Ishikawa (cell line): Measurements from ENCODE around the gene MOB3B.

Source experiments
- CEBPB ChIP-seq: IDR thresholded peaks from 2 replicates; pipeline ENCODE4 v1.6.1; 2012
- CREB1 ChIP-seq: IDR thresholded peaks from 2 replicates; pipeline ENCODE4 v1.6.1; 2012; ENCODE audit warnings: low read depth
- EGR1 ChIP-seq: IDR thresholded peaks from 2 replicates; pipeline ENCODE4 v1.6.1; 2012
- EP300 ChIP-seq: IDR thresholded peaks from 2 replicates; pipeline ENCODE4 v1.6.1; 2012; ENCODE audit warnings: borderline replicate concordance
- FOXM1 ChIP-seq: IDR thresholded peaks from 2 replicates; pipeline ENCODE4 v1.6.1; 2012; ENCODE audit warnings: low read depth, borderline replicate concordance
- MAX ChIP-seq: IDR thresholded peaks from 2 replicates; pipeline ENCODE4 v1.6.1; 2012
- NFIC ChIP-seq: IDR thresholded peaks from 2 replicates; pipeline ENCODE4 v1.6.1; 2012
- RAD21 ChIP-seq: IDR thresholded peaks from 2 replicates; pipeline ENCODE4 v1.6.1; 2012; ENCODE audit warnings: low read depth
- REST ChIP-seq: IDR thresholded peaks from 2 replicates; pipeline ENCODE4 v1.6.1; 2012; ENCODE audit warnings: low read depth, mild to moderate bottlenecking
- TAF1 ChIP-seq: IDR thresholded peaks from 2 replicates; pipeline ENCODE4 v1.6.1; 2012; ENCODE audit warnings: low read depth, mild to moderate bottlenecking
- TCF12 ChIP-seq: IDR thresholded peaks from 2 replicates; pipeline ENCODE4 v1.6.1; 2012; ENCODE audit warnings: low read depth
- TEAD4 ChIP-seq: IDR thresholded peaks from 2 replicates; pipeline ENCODE4 v1.6.1; 2012
- YY1 ChIP-seq: IDR thresholded peaks from 2 replicates; pipeline ENCODE4 v1.6.1; 2012; ENCODE audit warnings: low read depth
- ZBTB7A ChIP-seq: IDR thresholded peaks from 2 replicates; pipeline ENCODE4 v1.6.1; 2012; ENCODE audit warnings: low read depth
- TF ChIP-seq, protein P1 (sequence below): IDR thresholded peaks from 2 replicates; pipeline ENCODE4 v1.6.1; 2012

Gene MOB3B

GRCh38 chr9:27396495-27396894 is 133.1 kb downstream of the MOB3B start:
- no peak for TF ChIP-seq CEBPB
- TF ChIP-seq CREB1 = no peak

GRCh38 chr9:27395484-27395921 is 134.1 kb downstream of the MOB3B start:
- TF ChIP-seq FOXM1 (no peak), YY1 (no peak), TAF1 (no peak), NFIC (no peak), TEAD4 (no peak), CEBPB (no peak), TCF12 (no peak), CREB1 (no peak), REST (no peak), MAX (no peak), ZBTB7A (no peak), EP300 (no peak), EGR1 (no peak), RAD21 (no peak)
- TF ChIP-seq, protein P1, sequence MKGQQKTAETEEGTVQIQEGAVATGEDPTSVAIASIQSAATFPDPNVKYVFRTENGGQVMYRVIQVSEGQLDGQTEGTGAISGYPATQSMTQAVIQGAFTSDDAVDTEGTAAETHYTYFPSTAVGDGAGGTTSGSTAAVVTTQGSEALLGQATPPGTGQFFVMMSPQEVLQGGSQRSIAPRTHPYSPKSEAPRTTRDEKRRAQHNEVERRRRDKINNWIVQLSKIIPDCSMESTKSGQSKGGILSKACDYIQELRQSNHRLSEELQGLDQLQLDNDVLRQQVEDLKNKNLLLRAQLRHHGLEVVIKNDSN = no peak

- no peak for TF ChIP-seq RAD21
- TF ChIP-seq TEAD4 = no peak
- TF ChIP-seq FOXM1 = no peak
- TF ChIP-seq ZBTB7A = no peak
- no peak for TF ChIP-seq TCF12
- TF ChIP-seq EP300 = no peak
- TF ChIP-seq CREB1 = no peak
- TF ChIP-seq CEBPB = no peak
- TF ChIP-seq TAF1 = no peak
- TF ChIP-seq, protein P1 = no peak
- no peak for TF ChIP-seq MAX
- TF ChIP-seq NFIC = no peak
- TF ChIP-seq REST = no peak
- no peak for TF ChIP-seq YY1
Observed at GRCh38 chr9:27394826-27395201, 134.8 kb downstream of the MOB3B start.

DNA sequence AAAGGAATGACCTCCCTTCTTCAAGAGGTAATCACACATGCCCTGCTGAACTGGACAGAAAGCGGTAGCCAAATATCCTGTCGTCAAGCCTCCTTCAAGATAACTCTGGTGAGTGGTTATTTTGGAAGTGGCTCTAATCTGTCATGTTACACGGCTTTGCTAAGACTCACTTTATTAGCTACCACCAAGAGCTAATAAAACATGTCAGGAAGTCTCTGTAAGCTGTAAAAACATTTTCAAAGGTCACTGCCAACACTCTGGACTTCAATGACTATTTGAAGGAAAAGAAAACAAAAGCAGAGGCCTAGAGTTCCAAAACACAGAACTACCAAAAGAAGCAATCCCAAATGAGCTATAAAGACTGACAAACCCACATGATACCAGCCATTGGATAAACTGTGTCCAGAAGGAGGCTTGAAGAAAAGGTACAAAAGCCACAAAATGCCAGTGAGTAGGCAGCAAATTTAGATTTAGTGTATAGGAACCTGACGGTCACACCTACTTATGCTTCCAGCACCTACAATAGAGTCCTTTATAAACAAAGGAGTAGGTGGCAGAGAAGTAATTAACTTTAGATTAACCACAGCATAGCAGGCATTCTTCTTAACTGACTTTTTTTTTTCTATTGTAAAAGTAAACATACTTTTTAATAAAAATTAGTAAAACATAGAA is 135.3 kb downstream of the MOB3B start:
- TF ChIP-seq TCF12 (no peak), CEBPB (no peak)

DNA sequence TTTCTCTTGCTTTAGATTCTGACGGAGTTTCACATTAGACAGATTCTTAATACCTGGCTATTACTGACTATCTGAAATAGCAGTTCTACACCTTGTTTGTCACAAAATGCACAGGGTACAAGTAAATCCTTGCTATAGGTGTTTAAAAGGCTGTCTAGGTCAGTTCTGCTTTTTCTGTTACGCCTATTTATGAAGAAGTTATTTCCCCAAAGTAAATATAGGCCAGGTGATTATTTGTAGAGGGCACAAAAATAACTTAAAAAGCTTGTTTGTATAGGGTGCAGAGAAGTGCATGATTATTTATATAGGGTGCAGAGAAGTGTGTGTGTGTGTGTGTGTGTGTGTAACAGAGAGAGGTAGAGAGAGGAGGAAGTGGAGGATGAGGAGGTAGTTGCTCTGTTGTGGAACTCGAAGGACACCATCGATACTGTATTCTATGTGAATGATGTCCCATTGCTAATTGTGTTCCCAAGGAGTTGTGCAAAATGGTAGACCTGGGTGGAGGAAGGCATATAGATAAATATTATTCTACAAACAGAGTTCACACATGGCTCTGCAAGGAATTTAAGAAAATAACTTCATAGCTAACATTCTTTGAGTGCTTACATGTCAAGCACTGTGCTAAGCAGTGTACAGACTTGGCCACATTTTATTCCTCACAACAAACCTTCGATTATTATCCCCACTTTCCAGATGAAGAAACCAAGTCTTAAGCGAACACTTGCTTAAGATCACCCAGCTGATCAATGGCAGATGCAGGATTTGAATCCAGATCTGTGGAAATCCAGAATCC is 136.4 kb downstream of the MOB3B start:
- TF ChIP-seq EGR1 (no peak), TCF12 (no peak), EP300 (no peak)

GRCh38 chr9:27392451-27392850 is 137.2 kb downstream of the MOB3B start:
- TF ChIP-seq CREB1 (no peak), TCF12 (no peak), EGR1 (no peak)
- TF ChIP-seq, protein P1 = no peak
